GM23338 (cell line): ENCODE results near the gene KLF7. TPM values are rescaled to one million over a fixed set of nuclear protein-coding genes. Genes with fewer than 3 reads are reported as not detected.
A peak's percentile ranks its signal among the peaks of the same experiment; 100 is the strongest.

Experiments
- ATAC-seq: fragments of 200-7000 bp; cut with Tn5 transposase; 3 replicates; pipeline ENCODE4 v1.9.1; 2020
- DNase-seq: peaks from one replicate; pipeline ENCODE4 v3.0.0-alpha.2; 2015; ENCODE audit warnings: low spot score
- H2AFZ ChIP-seq: fragments of 200-600 bp; sonication (generic); 2 replicates; pipeline ENCODE4 v1.8.0; 2016; ENCODE audit warnings: antibody characterized with exemption, mild to moderate bottlenecking, moderate library complexity
- H3F3A ChIP-seq: fragments of 200-600 bp; sonication (generic); replicated peaks from 2 replicates; pipeline ENCODE4 v1.8.0; 2017; ENCODE audit warnings: antibody characterized with exemption, mixed run types, low read depth
- H3K27ac ChIP-seq: fragments of 200-600 bp; sonication (generic); 2 replicates; pipeline ENCODE4 v1.6.1; 2016; ENCODE audit warnings: low read depth
- H3K27me3 ChIP-seq: fragments of 200-600 bp; sonication (generic); 2 replicates; pipeline ENCODE4 v1.8.0; 2016; ENCODE audit warnings: mild to moderate bottlenecking, mixed run types, moderate library complexity; ENCODE audit not compliant: insufficient read depth
- H3K36me3 ChIP-seq: fragments of 200-600 bp; sonication (generic); 2 replicates; pipeline ENCODE4 v1.8.0; 2016; ENCODE audit warnings: mild to moderate bottlenecking; ENCODE audit not compliant: insufficient read depth
- H3K4me1 ChIP-seq: fragments of 200-600 bp; sonication (generic); 2 replicates; pipeline ENCODE4 v1.8.0; 2016; ENCODE audit warnings: mild to moderate bottlenecking, moderate library complexity; ENCODE audit not compliant: insufficient read depth
- H3K4me2 ChIP-seq: fragments of 200-600 bp; sonication (generic); 2 replicates; pipeline ENCODE4 v1.7.1; 2017; ENCODE audit warnings: mixed run types
- H3K4me3 ChIP-seq: fragments of 200-600 bp; sonication (generic); 2 replicates; pipeline ENCODE4 v1.6.1; 2016; ENCODE audit warnings: mixed run types
- H3K79me2 ChIP-seq: fragments of 200-600 bp; sonication (generic); replicated peaks from 2 replicates; pipeline ENCODE4 v1.8.0; 2017; ENCODE audit warnings: mild to moderate bottlenecking; ENCODE audit not compliant: insufficient read depth
- H3K9me2 ChIP-seq: fragments of 200-600 bp; sonication (generic); 2 replicates; pipeline ENCODE4 v1.8.0; 2017; ENCODE audit not compliant: insufficient read depth
- H4K20me1 ChIP-seq: fragments of 200-600 bp; sonication (generic); replicated peaks from 2 replicates; pipeline ENCODE4 v1.8.0; 2017; ENCODE audit warnings: mild to moderate bottlenecking; ENCODE audit not compliant: insufficient read depth
- H3K27ac Mint-ChIP-seq: 2 replicates; pipeline ENCODE4 v1.8.0; 2020; ENCODE audit warnings: inconsistent platforms, mild to moderate bottlenecking, moderate library complexity, mixed read lengths
- H3K27me3 Mint-ChIP-seq: 3 replicates; pipeline ENCODE4 v1.8.0; 2022; ENCODE audit warnings: low read depth, mild to moderate bottlenecking, moderate library complexity, mixed read lengths, inconsistent platforms; ENCODE audit not compliant: insufficient read depth, poor library complexity
- H3K36me3 Mint-ChIP-seq: 3 replicates; pipeline ENCODE4 v1.8.0; 2021; ENCODE audit warnings: low read depth, mild to moderate bottlenecking, inconsistent platforms, moderate library complexity, mixed read lengths
- H3K4me1 Mint-ChIP-seq: 3 replicates; pipeline ENCODE4 v1.8.0; 2020; ENCODE audit warnings: mild to moderate bottlenecking, inconsistent platforms, mixed read lengths
- H3K4me3 Mint-ChIP-seq: 3 replicates; pipeline ENCODE4 v1.8.0; 2021; ENCODE audit warnings: moderate library complexity, mild to moderate bottlenecking, inconsistent platforms, mixed read lengths
- H3K9me3 Mint-ChIP-seq: 3 replicates; pipeline ENCODE4 v1.8.0; 2020; ENCODE audit warnings: moderate library complexity, mild to moderate bottlenecking, inconsistent platforms, mixed read lengths
- CREB1 ChIP-seq: fragments of 250-450 bp; sonication (Bioruptor Pico); IDR thresholded peaks from 2 replicates; pipeline ENCODE4 v1.5.0; 2020; ENCODE audit warnings: low read depth, mild to moderate bottlenecking, moderate library complexity
- EZH2 ChIP-seq: fragments of 200-600 bp; sonication (generic); IDR thresholded peaks from one replicate; pipeline ENCODE4 v1.8.0; 2017; ENCODE audit warnings: antibody characterized with exemption, mild to moderate bottlenecking, low read depth; ENCODE audit not compliant: unreplicated experiment
- EZH2phosphoT487 ChIP-seq: fragments of 200-600 bp; sonication (generic); IDR thresholded peaks from one replicate; pipeline ENCODE4 v1.8.1; 2018; ENCODE audit warnings: antibody characterized with exemption; ENCODE audit not compliant: unreplicated experiment
- JUNB ChIP-seq: IDR thresholded peaks from one replicate; pipeline ENCODE4 v1.6.1; 2016; ENCODE audit warnings: antibody characterized with exemption; ENCODE audit not compliant: unreplicated experiment
- NANOG ChIP-seq: IDR thresholded peaks from 2 replicates; pipeline ENCODE4 v1.6.1; 2016; ENCODE audit warnings: antibody characterized with exemption, borderline replicate concordance
- POLR2AphosphoS5 ChIP-seq: IDR thresholded peaks from 2 replicates; pipeline ENCODE4 v1.6.1; 2016; ENCODE audit warnings: antibody characterized with exemption, low read depth
- STAT1 ChIP-seq: IDR thresholded peaks from one replicate; pipeline ENCODE4 v1.6.1; 2016; ENCODE audit warnings: antibody characterized with exemption; ENCODE audit not compliant: unreplicated experiment
- ZNF114 ChIP-seq: fragments of 250-450 bp; sonication (Bioruptor Pico); IDR thresholded peaks from 2 replicates; pipeline ENCODE4 v1.5.0; 2020; ENCODE audit warnings: mild to moderate bottlenecking, moderate library complexity
- ZNF331 ChIP-seq: fragments of 250-450 bp; sonication (Bioruptor Pico); IDR thresholded peaks from 2 replicates; pipeline ENCODE4 v1.5.0; 2020; ENCODE audit warnings: low read depth, mild to moderate bottlenecking, moderate library complexity
- polyA plus RNA-seq: library from polyadenylated mRNA; unstranded; fragments of >200 nt; fragmentation: Nextera tagmentation; extraction: Ambion mirVana; gene quantifications from 2 replicates; pipeline ENCODE4 v1.2.1, GENCODE V29; 2016
- total RNA-seq: library from RNA; depleted of rRNA; stranded (reverse); fragments of >200 nt; shearing (Covaris generic); gene quantifications from 2 replicates; pipeline ENCODE4 v1.2.3, GENCODE V29; 2014
- TF ChIP-seq, protein P1 (sequence below): IDR thresholded peaks from 2 replicates; pipeline ENCODE4 v1.6.1; 2016; ENCODE audit warnings: antibody characterized with exemption
- TF ChIP-seq, protein P2 (sequence below): IDR thresholded peaks from one replicate; pipeline ENCODE4 v1.6.1; 2018; ENCODE audit warnings: antibody characterized with exemption; ENCODE audit not compliant: unreplicated experiment
- TF ChIP-seq, protein P3 (sequence below), 2 experiments: fragments of 200-600 bp in 1 of 2; sonication (generic) in 1 of 2; conservative IDR thresholded peaks; 2 replicates each; pipeline versions ENCODE4 v1.5.1 to v1.6.1; 2016 to 2017; ENCODE audit warnings: antibody characterized with exemption in 2 of 2, low read depth in 2 of 2, mild to moderate bottlenecking in 2 of 2, moderate library complexity in 1 of 2
- TF ChIP-seq, protein P4 (sequence below): fragments of 250-450 bp; sonication (Bioruptor Pico); IDR thresholded peaks from 2 replicates; pipeline ENCODE4 v1.5.0; 2020; ENCODE audit warnings: mild to moderate bottlenecking, moderate library complexity

KLF7 gene
- total and polyA plus RNA-seq, 2 experiments from 2014 or later: 5.7 to 15.4 TPM

DNA sequence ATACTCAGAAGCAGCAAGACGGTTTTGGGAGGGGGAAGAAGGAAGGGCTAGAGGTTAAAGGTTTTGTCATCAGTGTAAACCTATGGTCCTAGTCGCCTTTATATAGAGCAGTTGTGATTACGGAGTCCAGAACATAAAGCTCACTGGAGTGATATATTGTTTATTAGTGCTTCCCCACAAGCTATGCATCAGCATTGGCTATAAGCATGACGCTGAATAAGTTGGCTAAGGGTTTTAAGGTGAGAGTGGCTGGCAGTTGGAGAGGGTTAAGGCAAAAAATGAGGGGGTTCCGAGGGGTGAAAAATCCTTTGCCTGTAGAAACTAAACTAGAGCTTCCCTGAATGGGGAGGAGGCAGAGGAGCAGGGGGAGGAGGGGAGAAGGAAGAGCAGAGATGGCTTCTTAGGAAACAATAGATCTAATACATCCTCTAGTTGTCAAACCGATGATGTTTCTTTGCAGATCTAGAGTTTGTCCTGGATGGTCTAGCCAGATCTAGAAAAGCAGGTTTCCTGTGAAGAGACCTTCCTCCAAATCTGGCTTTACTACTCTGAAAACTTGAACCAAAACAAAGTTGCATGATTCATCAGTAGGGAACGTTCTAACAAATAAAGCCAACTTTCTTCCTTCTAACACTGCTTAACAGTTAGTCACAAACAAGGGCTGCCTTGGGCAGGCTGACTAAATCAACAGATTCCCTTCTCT is 2.5 kb downstream of the KLF7 start:
- H3K4me3 Mint-ChIP-seq: peak overlapping the region; percentile 86
- H3K27me3 Mint-ChIP-seq: peaks cover 22% of the 10 kb centered on the region
- Histone ChIP-seq H3K4me2 (peak overlapping the region; percentile 91), H3K4me1 (peaks cover 65% of the 10 kb centered on the region), H3K79me2 (peaks cover 77% of the 10 kb centered on the region), H3K27me3 (peaks cover 5% of the 10 kb centered on the region; the same call in 1 of the 2 replicates), H3K4me3 (peak overlapping the region; percentile 87), H2AFZ (no peak overlapping the region), H3K9me2 (no peaks in the 10 kb centered on the region), H4K20me1 (no peaks in the 10 kb centered on the region), H3K36me3 (no peaks in the 10 kb centered on the region), H3K27ac (no peak overlapping the region), H3F3A (no peaks in the 10 kb centered on the region; the same call in 1 of the 2 replicates)
- TF ChIP-seq POLR2AphosphoS5 (no peak), STAT1 (no peak), ZNF114 (CRISPR knock-in tag) (no peak), EZH2 (no peak), NANOG (no peak), CREB1 (CRISPR knock-in tag) (no peak), JUNB (no peak), ZNF331 (no peak), EZH2phosphoT487 (no peak)
- TF ChIP-seq, protein P1, sequence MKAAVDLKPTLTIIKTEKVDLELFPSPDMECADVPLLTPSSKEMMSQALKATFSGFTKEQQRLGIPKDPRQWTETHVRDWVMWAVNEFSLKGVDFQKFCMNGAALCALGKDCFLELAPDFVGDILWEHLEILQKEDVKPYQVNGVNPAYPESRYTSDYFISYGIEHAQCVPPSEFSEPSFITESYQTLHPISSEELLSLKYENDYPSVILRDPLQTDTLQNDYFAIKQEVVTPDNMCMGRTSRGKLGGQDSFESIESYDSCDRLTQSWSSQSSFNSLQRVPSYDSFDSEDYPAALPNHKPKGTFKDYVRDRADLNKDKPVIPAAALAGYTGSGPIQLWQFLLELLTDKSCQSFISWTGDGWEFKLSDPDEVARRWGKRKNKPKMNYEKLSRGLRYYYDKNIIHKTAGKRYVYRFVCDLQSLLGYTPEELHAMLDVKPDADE: no peak
- TF ChIP-seq, protein P2, sequence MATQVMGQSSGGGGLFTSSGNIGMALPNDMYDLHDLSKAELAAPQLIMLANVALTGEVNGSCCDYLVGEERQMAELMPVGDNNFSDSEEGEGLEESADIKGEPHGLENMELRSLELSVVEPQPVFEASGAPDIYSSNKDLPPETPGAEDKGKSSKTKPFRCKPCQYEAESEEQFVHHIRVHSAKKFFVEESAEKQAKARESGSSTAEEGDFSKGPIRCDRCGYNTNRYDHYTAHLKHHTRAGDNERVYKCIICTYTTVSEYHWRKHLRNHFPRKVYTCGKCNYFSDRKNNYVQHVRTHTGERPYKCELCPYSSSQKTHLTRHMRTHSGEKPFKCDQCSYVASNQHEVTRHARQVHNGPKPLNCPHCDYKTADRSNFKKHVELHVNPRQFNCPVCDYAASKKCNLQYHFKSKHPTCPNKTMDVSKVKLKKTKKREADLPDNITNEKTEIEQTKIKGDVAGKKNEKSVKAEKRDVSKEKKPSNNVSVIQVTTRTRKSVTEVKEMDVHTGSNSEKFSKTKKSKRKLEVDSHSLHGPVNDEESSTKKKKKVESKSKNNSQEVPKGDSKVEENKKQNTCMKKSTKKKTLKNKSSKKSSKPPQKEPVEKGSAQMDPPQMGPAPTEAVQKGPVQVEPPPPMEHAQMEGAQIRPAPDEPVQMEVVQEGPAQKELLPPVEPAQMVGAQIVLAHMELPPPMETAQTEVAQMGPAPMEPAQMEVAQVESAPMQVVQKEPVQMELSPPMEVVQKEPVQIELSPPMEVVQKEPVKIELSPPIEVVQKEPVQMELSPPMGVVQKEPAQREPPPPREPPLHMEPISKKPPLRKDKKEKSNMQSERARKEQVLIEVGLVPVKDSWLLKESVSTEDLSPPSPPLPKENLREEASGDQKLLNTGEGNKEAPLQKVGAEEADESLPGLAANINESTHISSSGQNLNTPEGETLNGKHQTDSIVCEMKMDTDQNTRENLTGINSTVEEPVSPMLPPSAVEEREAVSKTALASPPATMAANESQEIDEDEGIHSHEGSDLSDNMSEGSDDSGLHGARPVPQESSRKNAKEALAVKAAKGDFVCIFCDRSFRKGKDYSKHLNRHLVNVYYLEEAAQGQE: no peak
- TF ChIP-seq, protein P3, sequence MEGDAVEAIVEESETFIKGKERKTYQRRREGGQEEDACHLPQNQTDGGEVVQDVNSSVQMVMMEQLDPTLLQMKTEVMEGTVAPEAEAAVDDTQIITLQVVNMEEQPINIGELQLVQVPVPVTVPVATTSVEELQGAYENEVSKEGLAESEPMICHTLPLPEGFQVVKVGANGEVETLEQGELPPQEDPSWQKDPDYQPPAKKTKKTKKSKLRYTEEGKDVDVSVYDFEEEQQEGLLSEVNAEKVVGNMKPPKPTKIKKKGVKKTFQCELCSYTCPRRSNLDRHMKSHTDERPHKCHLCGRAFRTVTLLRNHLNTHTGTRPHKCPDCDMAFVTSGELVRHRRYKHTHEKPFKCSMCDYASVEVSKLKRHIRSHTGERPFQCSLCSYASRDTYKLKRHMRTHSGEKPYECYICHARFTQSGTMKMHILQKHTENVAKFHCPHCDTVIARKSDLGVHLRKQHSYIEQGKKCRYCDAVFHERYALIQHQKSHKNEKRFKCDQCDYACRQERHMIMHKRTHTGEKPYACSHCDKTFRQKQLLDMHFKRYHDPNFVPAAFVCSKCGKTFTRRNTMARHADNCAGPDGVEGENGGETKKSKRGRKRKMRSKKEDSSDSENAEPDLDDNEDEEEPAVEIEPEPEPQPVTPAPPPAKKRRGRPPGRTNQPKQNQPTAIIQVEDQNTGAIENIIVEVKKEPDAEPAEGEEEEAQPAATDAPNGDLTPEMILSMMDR (conservative IDR thresholded peaks at IDR 0.05; ENCODE audit: low read depth in 2 of 2): no peak
- TF ChIP-seq, protein P4, sequence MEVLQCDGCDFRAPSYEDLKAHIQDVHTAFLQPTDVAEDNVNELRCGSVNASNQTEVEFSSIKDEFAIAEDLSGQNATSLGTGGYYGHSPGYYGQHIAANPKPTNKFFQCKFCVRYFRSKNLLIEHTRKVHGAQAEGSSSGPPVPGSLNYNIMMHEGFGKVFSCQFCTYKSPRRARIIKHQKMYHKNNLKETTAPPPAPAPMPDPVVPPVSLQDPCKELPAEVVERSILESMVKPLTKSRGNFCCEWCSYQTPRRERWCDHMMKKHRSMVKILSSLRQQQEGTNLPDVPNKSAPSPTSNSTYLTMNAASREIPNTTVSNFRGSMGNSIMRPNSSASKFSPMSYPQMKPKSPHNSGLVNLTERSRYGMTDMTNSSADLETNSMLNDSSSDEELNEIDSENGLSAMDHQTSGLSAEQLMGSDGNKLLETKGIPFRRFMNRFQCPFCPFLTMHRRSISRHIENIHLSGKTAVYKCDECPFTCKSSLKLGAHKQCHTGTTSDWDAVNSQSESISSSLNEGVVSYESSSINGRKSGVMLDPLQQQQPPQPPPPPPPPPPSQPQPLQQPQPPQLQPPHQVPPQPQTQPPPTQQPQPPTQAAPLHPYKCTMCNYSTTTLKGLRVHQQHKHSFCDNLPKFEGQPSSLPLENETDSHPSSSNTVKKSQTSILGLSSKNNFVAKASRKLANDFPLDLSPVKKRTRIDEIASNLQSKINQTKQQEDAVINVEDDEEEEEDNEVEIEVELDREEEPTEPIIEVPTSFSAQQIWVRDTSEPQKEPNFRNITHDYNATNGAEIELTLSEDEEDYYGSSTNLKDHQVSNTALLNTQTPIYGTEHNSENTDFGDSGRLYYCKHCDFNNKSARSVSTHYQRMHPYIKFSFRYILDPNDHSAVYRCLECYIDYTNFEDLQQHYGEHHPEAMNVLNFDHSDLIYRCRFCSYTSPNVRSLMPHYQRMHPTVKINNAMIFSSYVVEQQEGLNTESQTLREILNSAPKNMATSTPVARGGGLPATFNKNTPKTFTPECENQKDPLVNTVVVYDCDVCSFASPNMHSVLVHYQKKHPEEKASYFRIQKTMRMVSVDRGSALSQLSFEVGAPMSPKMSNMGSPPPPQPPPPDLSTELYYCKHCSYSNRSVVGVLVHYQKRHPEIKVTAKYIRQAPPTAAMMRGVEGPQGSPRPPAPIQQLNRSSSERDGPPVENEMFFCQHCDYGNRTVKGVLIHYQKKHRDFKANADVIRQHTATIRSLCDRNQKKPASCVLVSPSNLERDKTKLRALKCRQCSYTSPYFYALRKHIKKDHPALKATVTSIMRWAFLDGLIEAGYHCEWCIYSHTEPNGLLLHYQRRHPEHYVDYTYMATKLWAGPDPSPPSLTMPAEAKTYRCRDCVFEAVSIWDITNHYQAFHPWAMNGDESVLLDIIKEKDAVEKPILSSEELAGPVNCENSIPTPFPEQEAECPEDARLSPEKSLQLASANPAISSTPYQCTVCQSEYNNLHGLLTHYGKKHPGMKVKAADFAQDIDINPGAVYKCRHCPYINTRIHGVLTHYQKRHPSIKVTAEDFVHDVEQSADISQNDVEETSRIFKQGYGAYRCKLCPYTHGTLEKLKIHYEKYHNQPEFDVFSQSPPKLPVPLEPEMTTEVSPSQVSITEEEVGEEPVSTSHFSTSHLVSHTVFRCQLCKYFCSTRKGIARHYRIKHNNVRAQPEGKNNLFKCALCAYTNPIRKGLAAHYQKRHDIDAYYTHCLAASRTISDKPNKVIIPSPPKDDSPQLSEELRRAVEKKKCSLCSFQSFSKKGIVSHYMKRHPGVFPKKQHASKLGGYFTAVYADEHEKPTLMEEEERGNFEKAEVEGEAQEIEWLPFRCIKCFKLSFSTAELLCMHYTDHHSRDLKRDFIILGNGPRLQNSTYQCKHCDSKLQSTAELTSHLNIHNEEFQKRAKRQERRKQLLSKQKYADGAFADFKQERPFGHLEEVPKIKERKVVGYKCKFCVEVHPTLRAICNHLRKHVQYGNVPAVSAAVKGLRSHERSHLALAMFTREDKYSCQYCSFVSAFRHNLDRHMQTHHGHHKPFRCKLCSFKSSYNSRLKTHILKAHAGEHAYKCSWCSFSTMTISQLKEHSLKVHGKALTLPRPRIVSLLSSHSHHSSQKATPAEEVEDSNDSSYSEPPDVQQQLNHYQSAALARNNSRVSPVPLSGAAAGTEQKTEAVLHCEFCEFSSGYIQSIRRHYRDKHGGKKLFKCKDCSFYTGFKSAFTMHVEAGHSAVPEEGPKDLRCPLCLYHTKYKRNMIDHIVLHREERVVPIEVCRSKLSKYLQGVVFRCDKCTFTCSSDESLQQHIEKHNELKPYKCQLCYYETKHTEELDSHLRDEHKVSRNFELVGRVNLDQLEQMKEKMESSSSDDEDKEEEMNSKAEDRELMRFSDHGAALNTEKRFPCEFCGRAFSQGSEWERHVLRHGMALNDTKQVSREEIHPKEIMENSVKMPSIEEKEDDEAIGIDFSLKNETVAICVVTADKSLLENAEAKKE (CRISPR knock-in tag): no peak
- H3K36me3 Mint-ChIP-seq: no peaks in the 10 kb centered on the region
- H3K27ac Mint-ChIP-seq: no peak overlapping the region
- H3K9me3 Mint-ChIP-seq: no peaks in the 10 kb centered on the region; the same call in 2 of the 3 replicates
- no peak for ATAC-seq
- peak; percentile 36 for DNase-seq
- H3K4me1 Mint-ChIP-seq: peaks cover 73% of the 10 kb centered on the region
